MM.1S (cell line): ENCODE measurements around the gene ST6GALNAC1.

Experiments used
- DNase-seq: peaks from one replicate; pipeline ENCODE4 v3.0.0-alpha.2; 2015
- H2AFZ ChIP-seq: fragments of 300-600 bp; sonication (generic); 2 replicates; pipeline ENCODE4 v1.6.0; 2016; ENCODE audit warnings: antibody characterized with exemption, low read length
- H3F3A ChIP-seq: fragments of 300-600 bp; sonication (generic); 2 replicates; pipeline ENCODE4 v1.6.1; 2016; ENCODE audit warnings: mild to moderate bottlenecking, antibody characterized with exemption, low read length, moderate library complexity, mixed read lengths; ENCODE audit not compliant: insufficient read depth
- H3K27ac ChIP-seq: fragments of 300-600 bp; sonication (generic); 2 replicates; pipeline ENCODE4 v1.5.1; 2016; ENCODE audit warnings: mild to moderate bottlenecking, low read length
- H3K27me3 ChIP-seq: fragments of 300-600 bp; sonication (generic); replicated peaks from 2 replicates; pipeline ENCODE4 v1.6.0; 2016; ENCODE audit warnings: low read length; ENCODE audit not compliant: insufficient read depth
- H3K36me3 ChIP-seq: fragments of 300-600 bp; sonication (generic); replicated peaks from 2 replicates; pipeline ENCODE4 v1.6.1; 2016; ENCODE audit warnings: mild to moderate bottlenecking, low read length, mixed read lengths; ENCODE audit not compliant: insufficient read depth
- H3K4me1 ChIP-seq: fragments of 300-600 bp; sonication (generic); 2 replicates; pipeline ENCODE4 v1.6.1; 2016; ENCODE audit warnings: low read length, mixed read lengths
- H3K4me2 ChIP-seq: fragments of 300-600 bp; sonication (generic); 2 replicates; pipeline ENCODE4 v1.6.0; 2016; ENCODE audit warnings: low read depth, low read length
- H3K4me3 ChIP-seq: fragments of 300-600 bp; sonication (generic); 2 replicates; pipeline ENCODE4 v1.5.1; 2016; ENCODE audit warnings: low read length, mixed read lengths
- H3K79me2 ChIP-seq: fragments of 300-600 bp; sonication (generic); 2 replicates; pipeline ENCODE4 v1.6.1; 2016; ENCODE audit warnings: mixed run types, low read length, mixed read lengths
- H3K9ac ChIP-seq: fragments of 300-600 bp; sonication (generic); 2 replicates; pipeline ENCODE4 v1.6.1; 2016; ENCODE audit warnings: low read length, mixed read lengths
- H3K9me2 ChIP-seq: fragments of 300-600 bp; sonication (generic); replicated peaks from 2 replicates; pipeline ENCODE4 v1.6.1; 2016; ENCODE audit warnings: mild to moderate bottlenecking, low read length, mixed read lengths; ENCODE audit not compliant: insufficient read depth
- H3K9me3 ChIP-seq: fragments of 300-600 bp; sonication (generic); replicated peaks from 2 replicates; pipeline ENCODE4 v1.6.1; 2016; ENCODE audit warnings: mild to moderate bottlenecking, low read length, mixed read lengths; ENCODE audit not compliant: insufficient read depth
- H4K20me1 ChIP-seq: fragments of 300-600 bp; sonication (generic); 2 replicates; pipeline ENCODE4 v1.6.1; 2016; ENCODE audit warnings: mild to moderate bottlenecking, low read length, moderate library complexity, mixed read lengths; ENCODE audit not compliant: insufficient read depth
- CTCF ChIP-seq: fragments of 300-600 bp; sonication (generic); IDR thresholded peaks from 2 replicates; pipeline ENCODE4 v1.5.1; 2016; ENCODE audit warnings: antibody characterized with exemption, low read length, mixed read lengths
- EZH2 ChIP-seq: fragments of 300-600 bp; sonication (generic); optimal IDR thresholded peaks from 2 replicates; pipeline ENCODE3; 2017; ENCODE audit warnings: low read depth, mild to moderate bottlenecking, antibody characterized with exemption, low read length, mixed read lengths
- EZH2phosphoT487 ChIP-seq: fragments of 300-600 bp; sonication (generic); IDR thresholded peaks from 2 replicates; pipeline ENCODE4 v1.6.1; 2018; ENCODE audit warnings: antibody characterized with exemption, low read length

ST6GALNAC1 gene

GRCh38 chr17:76679239-76679638 lies 35.7 kb upstream of the ST6GALNAC1 start:
- no peaks in the 10 kb centered on the region for H3K4me1 ChIP-seq
- 0 out of 2 replicates have a peak, but pooled peaks cover 6% of the 10 kb centered on the region for H3K27me3 ChIP-seq
- no peaks in the 10 kb centered on the region for H3K36me3 ChIP-seq
- TF ChIP-seq EZH2 (no peak), EZH2phosphoT487 (no peak), CTCF (no peak)
- no peaks in the 10 kb centered on the region for H3K9me2 ChIP-seq
- no peak overlapping the region for H3K4me2 ChIP-seq
- H3K9ac ChIP-seq, result no peak overlapping the region
- no peaks in the 10 kb centered on the region for H3F3A ChIP-seq
- no peaks in the 10 kb centered on the region for H3K9me3 ChIP-seq
- no peak for DNase-seq
- H4K20me1 ChIP-seq, result no peaks in the 10 kb centered on the region
- H3K27ac ChIP-seq, result no peak overlapping the region
- H2AFZ ChIP-seq, result no peak overlapping the region
- no peaks in the 10 kb centered on the region for H3K79me2 ChIP-seq
- no peak overlapping the region for H3K4me3 ChIP-seq

DNA sequence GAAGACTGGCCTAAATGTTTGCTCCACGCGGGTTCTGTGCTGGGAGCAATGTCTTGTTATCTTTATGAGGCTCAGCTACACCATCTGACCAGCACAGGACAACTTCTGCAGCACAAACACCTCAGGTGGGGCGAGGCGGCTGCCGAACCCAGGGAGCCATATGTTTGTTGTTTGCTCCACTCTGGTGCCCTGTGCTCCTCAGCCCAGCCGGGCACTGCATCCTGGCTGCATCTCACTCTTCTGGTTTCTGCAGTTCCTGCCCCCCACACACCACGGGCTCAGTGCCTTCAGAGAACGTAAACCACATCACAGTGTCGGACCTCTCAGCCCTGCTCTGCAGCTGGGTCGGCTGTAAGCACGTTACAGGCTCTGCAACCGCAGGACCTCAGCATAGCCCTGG lies 34.8 kb upstream of the ST6GALNAC1 start:
- Histone ChIP-seq H4K20me1 (no peaks in the 10 kb centered on the region), H3K9me3 (no peaks in the 10 kb centered on the region), H3K4me1 (no peaks in the 10 kb centered on the region), H3K4me3 (no peak overlapping the region), H3K4me2 (no peak overlapping the region), H3F3A (no peaks in the 10 kb centered on the region), H3K79me2 (no peaks in the 10 kb centered on the region), H3K27me3 (0 out of 2 replicates have a peak, but pooled peaks cover 6% of the 10 kb centered on the region), H3K36me3 (no peaks in the 10 kb centered on the region), H3K9ac (no peak overlapping the region), H3K9me2 (no peaks in the 10 kb centered on the region), H2AFZ (no peak overlapping the region), H3K27ac (no peak overlapping the region)
- TF ChIP-seq EZH2 (no peak), CTCF (no peak), EZH2phosphoT487 (no peak)
- no peak for DNase-seq

DNA sequence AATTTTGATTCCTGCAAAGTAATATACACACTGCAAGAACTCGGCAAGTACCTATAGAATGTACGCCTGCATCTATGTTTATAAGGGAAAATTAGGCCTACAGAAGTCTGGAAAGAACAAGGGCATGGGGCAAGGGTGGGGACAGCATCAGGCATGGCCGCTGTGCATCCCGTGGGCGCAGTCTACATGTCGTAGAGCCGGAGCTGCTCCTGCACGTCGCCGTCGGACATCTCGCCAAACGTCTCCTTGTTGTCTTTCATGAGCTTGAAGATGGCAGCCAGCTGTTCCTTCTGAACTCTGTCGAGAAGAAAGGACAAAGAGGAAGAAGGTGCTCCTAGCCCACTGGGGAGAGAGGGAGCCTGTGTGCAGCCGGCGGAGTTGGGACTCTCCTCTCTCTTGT lies 33.8 kb upstream of the ST6GALNAC1 start:
- Histone ChIP-seq H3K4me2 (no peak overlapping the region), H4K20me1 (no peaks in the 10 kb centered on the region), H3K36me3 (no peaks in the 10 kb centered on the region), H3K4me3 (no peak overlapping the region), H3K9me3 (no peaks in the 10 kb centered on the region), H3K27ac (no peak overlapping the region), H3F3A (0 out of 2 replicates have a peak, but pooled peaks cover 1% of the 10 kb centered on the region), H3K79me2 (no peaks in the 10 kb centered on the region), H3K9ac (no peak overlapping the region), H2AFZ (no peak overlapping the region), H3K4me1 (no peaks in the 10 kb centered on the region), H3K27me3 (0 out of 2 replicates have a peak, but pooled peaks cover 6% of the 10 kb centered on the region), H3K9me2 (no peaks in the 10 kb centered on the region)
- TF ChIP-seq CTCF (no peak), EZH2 (no peak), EZH2phosphoT487 (no peak)
- DNase-seq, result no peak
